ENCODE measurements around the gene TOB2.

Gene TOB2

GRCh38 chr22:41384128-41384527 is 62.5 kb downstream of the TOB2 start:
- no peak for DNase-seq (ENCODE audit: low spot score)
